SK-N-MC (cell line): ENCODE measurements around the gene PDCL3.

ENCODE experiments used
- DNase-seq: peaks from one replicate; pipeline ENCODE4 v3.0.0-alpha.2; 2011; ENCODE audit warnings: low read depth, low spot score
- H3K27ac ChIP-seq: fragments of 200-600 bp; sonication (generic); 2 replicates; pipeline ENCODE4 v1.5.1; 2016; ENCODE audit warnings: mixed run types
- H3K36me3 ChIP-seq: fragments of 200-600 bp; sonication (generic); 2 replicates; pipeline ENCODE4 v1.6.1; 2017; ENCODE audit warnings: antibody characterized with exemption, low read length, mixed read lengths; ENCODE audit not compliant: insufficient read depth
- H3K4me3 ChIP-seq: fragments of 200-600 bp; sonication (generic); 2 replicates; pipeline ENCODE4 v1.5.1; 2016
- H3K9ac ChIP-seq: fragments of 200-600 bp; sonication (generic); 2 replicates; pipeline ENCODE4 v1.8.0; 2017; ENCODE audit warnings: mixed run types, mixed read lengths; ENCODE audit not compliant: insufficient read length
- H3K9me3 ChIP-seq: fragments of 200-600 bp; sonication (generic); 2 replicates; pipeline ENCODE4 v1.6.1; 2017; ENCODE audit warnings: low read depth, mild to moderate bottlenecking, antibody characterized with exemption, low read length, moderate library complexity, mixed read lengths
- EZH2 ChIP-seq: fragments of 200-600 bp; sonication (generic); IDR thresholded peaks from one replicate; pipeline ENCODE4 v1.6.1; 2017; ENCODE audit warnings: antibody characterized with exemption
- FOXP2 ChIP-seq: optimal IDR thresholded peaks from 2 replicates; pipeline ENCODE3; 2011; ENCODE audit warnings: mild to moderate bottlenecking, moderate library complexity; ENCODE audit not compliant: insufficient read depth; ENCODE audit errors: extremely low read length, control extremely low read depth
- POLR2AphosphoS5 ChIP-seq: IDR thresholded peaks from 2 replicates; pipeline ENCODE4 v1.6.1; 2012; ENCODE audit warnings: mild to moderate bottlenecking, low read depth, low read length, borderline replicate concordance

Gene PDCL3

GRCh38 chr2:100611079-100612029 lies 48.6 kb downstream of the PDCL3 start:
- H3K27ac ChIP-seq, result no peak overlapping the region
- H3K4me3 ChIP-seq, result no peak overlapping the region
- no peaks in the 10 kb centered on the region for H3K9me3 ChIP-seq
- TF ChIP-seq EZH2 (no peak), POLR2AphosphoS5 (no peak), FOXP2 (no peak)
- DNase-seq, result no peak
- H3K9ac ChIP-seq, result no peak overlapping the region
- no peaks in the 10 kb centered on the region for H3K36me3 ChIP-seq

GRCh38 chr2:100612388-100613000 lies 49.7 kb downstream of the PDCL3 start:
- no peaks in the 10 kb centered on the region for H3K36me3 ChIP-seq
- no peak overlapping the region for H3K9ac ChIP-seq
- H3K27ac ChIP-seq, result no peak overlapping the region
- DNase-seq, result no peak
- TF ChIP-seq EZH2 (no peak), POLR2AphosphoS5 (no peak), FOXP2 (no peak)
- H3K4me3 ChIP-seq, result no peak overlapping the region
- no peaks in the 10 kb centered on the region for H3K9me3 ChIP-seq

GRCh38 chr2:100613719-100614118 lies 50.9 kb downstream of the PDCL3 start:
- no peaks in the 10 kb centered on the region for H3K36me3 ChIP-seq
- H3K9ac ChIP-seq, result no peak overlapping the region
- H3K9me3 ChIP-seq, result no peaks in the 10 kb centered on the region
- no peak overlapping the region for H3K27ac ChIP-seq
- TF ChIP-seq EZH2 (no peak), POLR2AphosphoS5 (no peak), FOXP2 (no peak)
- DNase-seq, result no peak
- no peak overlapping the region for H3K4me3 ChIP-seq

DNA sequence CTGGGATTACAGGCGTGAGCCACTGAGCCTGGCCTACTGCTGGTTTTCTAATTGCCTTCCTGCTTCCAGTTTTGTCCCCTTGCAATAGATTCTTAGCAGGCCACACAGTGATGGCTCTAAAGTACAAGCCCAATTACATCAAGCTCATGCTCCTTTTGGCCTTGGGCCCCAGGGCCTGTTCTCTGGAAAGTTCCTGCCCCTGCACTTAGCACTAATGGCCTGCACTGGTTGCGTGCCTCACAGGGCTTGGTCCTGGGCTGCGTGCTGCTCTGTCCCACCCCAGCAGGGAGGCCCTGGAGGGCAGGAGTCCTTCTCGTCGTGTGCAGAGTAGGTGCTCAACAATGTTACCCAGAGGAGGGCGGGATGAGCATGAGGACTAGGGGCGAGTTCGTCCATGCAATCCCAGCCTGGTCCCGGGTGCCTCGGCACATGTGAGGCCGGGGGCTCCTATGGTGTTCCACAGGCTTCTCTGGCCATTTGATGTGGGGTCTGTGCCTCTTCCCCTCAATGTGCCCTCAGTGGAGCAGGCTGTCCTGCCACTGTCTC lies 51.7 kb downstream of the PDCL3 start:
- no peak for DNase-seq
- no peak overlapping the region for H3K4me3 ChIP-seq
- no peak for TF ChIP-seq POLR2AphosphoS5
- no peak for TF ChIP-seq EZH2
- no peak for TF ChIP-seq FOXP2
- no peak overlapping the region for H3K9ac ChIP-seq
- H3K27ac ChIP-seq, result no peak overlapping the region
- H3K9me3 ChIP-seq, result no peaks in the 10 kb centered on the region
- no peaks in the 10 kb centered on the region for H3K36me3 ChIP-seq

DNA sequence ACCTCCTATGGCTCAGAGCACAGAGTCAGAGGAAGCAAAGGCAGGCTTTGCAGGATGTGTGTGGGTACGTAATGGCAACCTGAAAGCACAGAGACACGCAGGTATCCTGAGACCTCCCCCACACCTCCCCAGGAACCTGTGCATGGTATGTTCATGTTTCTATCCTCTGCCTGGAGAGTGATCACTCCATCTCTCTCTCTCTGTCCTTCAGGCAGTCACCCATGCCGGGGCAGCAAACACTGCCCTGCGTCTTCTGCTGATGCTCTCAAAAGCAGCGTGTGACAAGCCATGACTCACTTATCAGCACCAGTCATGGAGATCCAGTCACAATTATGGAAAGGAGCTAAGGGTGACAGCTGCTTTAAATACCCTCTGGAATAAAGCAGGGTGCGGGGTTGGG lies 52.7 kb downstream of the PDCL3 start:
- TF ChIP-seq POLR2AphosphoS5, result no peak
- no peak for TF ChIP-seq EZH2
- no peak for TF ChIP-seq FOXP2
- no peak overlapping the region for H3K4me3 ChIP-seq
- no peaks in the 10 kb centered on the region for H3K36me3 ChIP-seq
- no peaks in the 10 kb centered on the region for H3K9me3 ChIP-seq
- DNase-seq, result no peak
- H3K9ac ChIP-seq, result no peak overlapping the region
- H3K27ac ChIP-seq, result no peak overlapping the region

- H3K27ac ChIP-seq, result no peak overlapping the region
- H3K4me3 ChIP-seq, result no peak overlapping the region
- DNase-seq, result no peak
- no peaks in the 10 kb centered on the region for H3K36me3 ChIP-seq
- no peaks in the 10 kb centered on the region for H3K9me3 ChIP-seq
- H3K9ac ChIP-seq, result no peak overlapping the region
- no peak for TF ChIP-seq FOXP2
- no peak for TF ChIP-seq EZH2
- TF ChIP-seq POLR2AphosphoS5, result no peak
Measured at GRCh38 chr2:100615886-100616285, 53.1 kb downstream of the PDCL3 start.

GRCh38 chr2:100616841-100617390 lies 54.1 kb downstream of the PDCL3 start:
- TF ChIP-seq EZH2, result no peak
- no peak for TF ChIP-seq FOXP2
- no peak for TF ChIP-seq POLR2AphosphoS5
- H3K36me3 ChIP-seq, result no peaks in the 10 kb centered on the region
- H3K27ac ChIP-seq, result no peak overlapping the region
- H3K9me3 ChIP-seq, result no peaks in the 10 kb centered on the region
- no peak for DNase-seq
- no peak overlapping the region for H3K9ac ChIP-seq
- H3K4me3 ChIP-seq, result no peak overlapping the region

- TF ChIP-seq FOXP2, result no peak
- no peak for TF ChIP-seq POLR2AphosphoS5
- TF ChIP-seq EZH2, result no peak
- no peak for DNase-seq
- Histone ChIP-seq H3K9ac (no peak overlapping the region), H3K27ac (no peak overlapping the region), H3K36me3 (no peaks in the 10 kb centered on the region), H3K4me3 (no peak overlapping the region), H3K9me3 (no peaks in the 10 kb centered on the region)
Measured at GRCh38 chr2:100619951-100620350, 57.2 kb downstream of the PDCL3 start.
